Activated CD4-positive, alpha-beta T cell treated with anti-CD3 and anti-CD28 coated beads, Interleukin-2, amount 50 U/mL, for 1 hour (primary cell): ENCODE measurements around the gene PIGT.

Experiments
- DNase-seq: peaks from one replicate; pipeline ENCODE4 v3.0.0-alpha.2; 2020

PIGT gene

DNA sequence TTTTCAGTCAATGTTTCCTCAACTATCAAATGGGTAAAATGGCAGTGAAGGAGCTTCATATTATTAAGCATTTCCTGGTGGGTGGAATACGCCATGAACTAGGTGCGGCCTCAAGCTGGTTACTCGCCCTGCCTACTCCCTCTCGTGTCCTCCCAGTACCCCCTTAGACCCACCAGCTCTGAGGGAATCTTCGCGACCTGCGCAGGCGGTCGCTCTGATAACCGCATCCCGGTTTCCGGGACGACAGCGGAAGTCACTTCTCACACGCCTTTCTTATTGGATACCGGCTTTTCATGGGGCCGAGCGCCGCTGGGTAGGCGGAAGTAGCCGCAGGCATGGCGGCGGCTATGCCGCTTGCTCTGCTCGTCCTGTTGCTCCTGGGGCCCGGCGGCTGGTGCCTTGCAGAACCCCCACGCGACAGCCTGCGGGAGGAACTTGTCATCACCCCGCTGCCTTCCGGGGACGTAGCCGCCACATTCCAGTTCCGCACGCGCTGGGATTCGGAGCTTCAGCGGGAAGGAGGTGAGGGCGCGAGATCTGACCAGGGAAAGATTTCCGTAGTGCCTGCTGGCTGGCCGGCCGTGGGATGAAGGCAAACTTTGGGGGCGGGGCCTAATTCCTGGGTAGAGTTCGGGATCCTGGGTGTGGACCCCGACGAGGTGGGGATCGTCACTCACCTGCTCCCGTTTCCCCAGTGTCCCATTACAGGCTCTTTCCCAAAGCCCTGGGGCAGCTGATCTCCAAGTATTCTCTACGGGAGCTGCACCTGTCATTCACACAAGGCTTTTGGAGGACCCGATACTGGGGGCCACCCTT is at the start of gene PIGT:
Gene PIGT, plus strand, starts transcription at position 320 of the 816 bp plus-strand sequence. Its CDS starts 16 bp downstream, at position 336.
- peak; percentile 84 for DNase-seq

DNA sequence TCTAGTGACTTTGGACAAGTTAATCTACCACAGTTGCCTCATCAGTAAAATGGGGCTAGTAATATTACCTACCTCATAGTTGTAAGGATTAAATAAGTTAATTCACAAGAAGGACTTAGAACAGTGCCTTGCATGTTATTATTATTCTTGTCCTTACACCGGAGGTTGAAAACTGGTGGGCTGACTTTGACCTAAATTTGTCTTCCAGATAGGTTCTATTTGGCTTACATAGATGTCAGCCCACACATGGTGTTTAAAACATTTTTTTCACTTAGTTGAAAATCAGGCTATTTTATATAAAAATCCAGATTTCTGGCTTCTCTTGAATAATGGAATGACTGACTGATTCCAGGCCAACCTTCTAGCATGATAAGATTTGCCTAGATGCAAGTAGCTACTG is 49.7 kb upstream of the PIGT start:
- DNase-seq, result no peak

DNA sequence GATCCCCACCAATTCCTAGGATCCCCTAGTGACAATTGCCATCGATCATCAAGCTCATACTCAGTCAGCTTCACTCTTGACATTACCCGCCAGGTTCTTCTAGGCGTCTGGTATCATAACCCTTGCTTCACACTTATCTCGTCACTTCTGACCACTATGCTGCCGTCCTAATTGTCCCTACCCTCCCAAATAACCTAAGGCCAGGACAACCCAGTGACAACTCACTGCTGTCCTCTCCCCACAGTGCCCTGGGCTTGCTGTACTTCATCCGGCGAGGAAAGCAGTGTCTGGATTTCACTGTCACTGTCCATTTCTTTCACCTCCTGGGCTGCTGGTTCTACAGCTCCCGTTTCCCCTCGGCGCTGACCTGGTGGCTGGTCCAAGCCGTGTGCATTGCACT is 49.3 kb upstream of the PIGT start:
- no peak for DNase-seq

- DNase-seq, result no peak
Observed at GRCh38 chr20:45367126-45367525, 48.8 kb upstream of the PIGT start.

DNA sequence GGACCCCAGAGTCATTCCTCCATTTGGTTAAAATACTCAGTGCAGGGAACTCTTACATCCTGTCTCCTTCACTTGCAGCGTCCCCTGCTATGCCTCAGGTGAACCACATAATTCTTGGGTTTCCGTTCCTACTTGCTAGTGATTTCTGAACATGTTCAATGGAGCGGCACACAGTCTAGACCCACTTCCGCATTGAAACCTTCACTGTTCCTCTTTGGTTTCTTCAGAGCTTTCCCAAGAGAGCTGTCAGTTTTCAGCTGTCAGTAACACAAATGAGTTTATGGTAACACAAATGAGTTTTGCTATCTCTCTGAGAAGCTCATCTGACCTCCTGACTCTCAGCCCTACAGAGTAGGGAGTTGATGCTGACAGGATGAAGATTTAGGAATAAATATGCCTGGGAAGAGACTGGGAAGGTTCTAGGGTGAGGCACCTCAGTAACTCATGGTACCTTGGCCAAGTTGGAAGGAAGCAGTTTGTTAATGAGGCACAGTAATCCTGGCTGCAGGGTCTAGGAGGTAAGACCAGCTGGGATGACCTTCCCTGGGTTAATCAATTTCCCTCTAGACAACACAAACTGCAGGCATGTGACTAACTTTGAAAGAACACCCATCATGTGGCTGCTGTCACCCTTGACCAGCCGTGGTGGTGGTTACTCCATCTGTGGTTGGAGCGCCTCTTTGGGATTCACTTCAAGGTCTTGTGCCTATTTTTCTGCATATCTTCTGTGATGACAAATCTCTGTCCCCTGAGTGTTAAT is 47.5 kb upstream of the PIGT start:
- DNase-seq, result peak; percentile 21

GRCh38 chr20:45370571-45371160 is 45.3 kb upstream of the PIGT start:
- DNase-seq, result no peak

- DNase-seq, result no peak
Observed at GRCh38 chr20:45372241-45372640, 43.7 kb upstream of the PIGT start.

DNA sequence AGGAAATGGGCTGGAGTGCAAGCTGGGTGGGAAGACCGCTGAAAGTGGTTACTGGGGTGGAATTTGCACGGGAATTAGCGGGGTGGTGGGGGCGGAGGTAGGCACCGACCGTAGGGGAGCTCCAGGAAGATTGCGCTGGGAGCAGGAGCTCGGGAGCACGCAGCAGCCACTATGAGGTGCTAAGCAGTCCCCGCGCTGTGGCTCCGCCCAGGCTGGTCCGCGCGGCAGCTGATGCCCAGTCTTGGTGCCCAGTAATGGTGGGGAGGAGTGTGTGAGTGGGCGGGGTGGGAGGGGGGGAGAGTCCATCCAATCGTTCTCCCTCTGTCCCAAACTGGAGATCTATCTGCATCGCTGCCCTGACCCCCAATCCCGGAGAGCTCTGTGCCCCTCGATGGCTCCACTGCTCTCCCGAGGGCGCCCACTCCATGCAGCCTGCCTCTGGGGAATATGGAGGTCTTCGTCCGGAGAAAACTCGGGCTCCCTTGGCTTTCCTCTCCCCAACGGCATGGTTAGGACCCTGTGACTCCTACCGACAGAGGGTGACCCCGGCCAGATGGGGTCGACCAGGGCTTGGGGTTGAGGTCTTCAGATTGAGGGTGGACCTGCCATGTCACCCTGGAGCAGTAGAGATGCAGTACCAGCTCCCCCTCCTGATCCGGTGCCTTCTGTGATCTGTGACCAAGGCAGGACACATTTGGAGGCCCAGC is 43.1 kb upstream of the PIGT start:
- no peak for DNase-seq

DNA sequence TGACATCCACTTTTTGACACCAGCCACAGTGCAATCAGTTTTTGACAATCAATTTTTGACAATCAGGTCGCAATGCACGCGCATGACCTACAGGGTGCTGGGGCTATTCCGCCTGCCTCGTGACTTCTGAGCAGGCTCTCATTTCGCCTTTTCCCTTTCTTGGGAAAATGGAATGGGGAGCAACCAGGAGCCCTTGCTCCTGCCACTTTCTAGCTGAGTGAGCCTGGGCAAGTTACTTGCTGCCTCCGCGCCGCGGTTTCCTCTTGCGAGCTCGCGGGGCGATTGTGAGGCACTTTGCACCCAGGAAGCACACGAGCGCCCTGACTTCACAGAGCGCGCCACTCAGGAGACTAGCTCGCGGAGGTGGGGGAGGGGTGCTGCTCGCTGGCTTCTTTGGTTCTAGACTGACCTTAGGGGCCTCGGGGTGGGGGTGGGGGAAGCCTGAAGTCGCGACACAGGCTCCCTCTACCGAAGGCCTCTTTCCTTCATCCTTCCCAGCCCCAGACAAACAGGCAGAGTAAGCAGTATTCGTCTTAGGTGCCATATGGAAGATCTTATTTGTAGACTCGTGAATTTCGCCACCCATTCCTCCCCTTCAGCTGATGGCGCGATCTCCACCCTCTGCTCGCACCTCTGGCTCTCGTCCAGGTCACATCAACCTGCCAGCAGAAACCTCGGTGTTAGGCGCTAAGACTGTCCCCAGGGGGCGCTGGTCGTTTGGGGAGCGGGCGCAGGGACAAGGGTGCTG is 42.4 kb upstream of the PIGT start:
- DNase-seq, result peak; percentile 91

GRCh38 chr20:45374101-45374467 is 41.9 kb upstream of the PIGT start:
- no peak for DNase-seq

- DNase-seq, result no peak
Observed at GRCh38 chr20:45374966-45375365, 41.0 kb upstream of the PIGT start.

DNA sequence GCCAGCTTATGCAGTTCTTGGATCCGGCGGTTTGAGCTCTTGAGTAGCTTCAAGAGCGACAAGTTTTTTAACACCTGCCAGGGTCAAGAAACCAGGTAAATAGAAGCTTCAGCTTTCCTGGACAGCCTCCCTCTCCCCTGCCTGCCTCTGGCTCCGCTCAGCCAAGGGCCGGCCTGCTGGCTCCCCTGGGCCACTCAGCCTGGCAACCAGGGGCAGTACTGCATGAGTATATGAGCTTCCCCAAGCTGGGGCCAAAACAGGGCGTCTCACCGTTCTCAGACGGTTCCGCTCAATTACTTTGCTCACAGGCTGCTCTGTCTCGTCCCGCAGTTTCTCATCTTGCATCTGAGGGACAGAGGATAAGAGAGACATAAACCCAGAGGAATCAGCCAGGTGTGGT is 38.7 kb upstream of the PIGT start:
- no peak for DNase-seq

DNA sequence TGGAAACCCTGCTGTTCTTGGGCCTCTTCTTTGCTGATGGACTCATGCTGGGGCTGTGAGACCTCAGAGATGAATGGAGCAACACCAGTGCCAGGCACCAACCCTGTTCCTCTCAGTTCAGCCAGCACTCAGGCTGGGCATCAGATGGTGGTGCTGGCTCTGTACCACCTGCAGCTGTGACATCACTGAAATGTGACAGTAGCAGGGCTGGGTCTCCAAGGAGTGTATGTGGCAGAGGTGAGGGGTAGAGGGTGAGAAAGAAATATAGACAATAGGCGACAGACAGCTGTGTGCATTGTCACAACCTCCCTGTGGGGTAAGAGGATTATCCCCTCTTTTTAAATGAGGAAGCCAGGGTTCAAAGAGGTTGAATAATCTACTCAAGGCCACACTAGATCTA is 37.8 kb upstream of the PIGT start, which contains the start of gene TP53TG5:
Gene TP53TG5, minus strand, starts transcription at position 135 of the 400 bp plus-strand sequence. Its CDS starts 89 bp downstream, at position 46.
- no peak for DNase-seq

DNA sequence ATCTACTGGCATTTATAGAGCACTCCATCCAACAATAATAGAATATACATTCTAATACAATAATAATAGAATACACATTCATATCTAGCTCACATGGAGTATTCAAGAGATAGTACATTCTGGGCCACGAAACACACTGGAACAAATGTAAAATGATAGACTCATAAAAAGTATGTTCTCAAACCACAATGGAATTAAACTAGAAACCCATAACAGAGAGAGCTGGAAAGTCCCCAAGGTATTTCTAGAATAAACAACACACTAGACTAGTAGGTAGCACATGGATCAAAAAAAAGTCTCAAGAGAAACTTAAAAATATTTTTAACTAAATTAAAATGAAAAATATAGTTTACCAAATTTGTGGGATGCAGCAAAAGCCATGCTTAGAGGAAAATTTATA is 28.7 kb upstream of the PIGT start:
- no peak for DNase-seq

- no peak for DNase-seq
Observed at GRCh38 chr20:45390931-45391330, 25.0 kb upstream of the PIGT start.

- no peak for DNase-seq
Observed at GRCh38 chr20:45391559-45391958, 24.4 kb upstream of the PIGT start.

GRCh38 chr20:45392733-45393132 is 23.2 kb upstream of the PIGT start:
- no peak for DNase-seq

DNA sequence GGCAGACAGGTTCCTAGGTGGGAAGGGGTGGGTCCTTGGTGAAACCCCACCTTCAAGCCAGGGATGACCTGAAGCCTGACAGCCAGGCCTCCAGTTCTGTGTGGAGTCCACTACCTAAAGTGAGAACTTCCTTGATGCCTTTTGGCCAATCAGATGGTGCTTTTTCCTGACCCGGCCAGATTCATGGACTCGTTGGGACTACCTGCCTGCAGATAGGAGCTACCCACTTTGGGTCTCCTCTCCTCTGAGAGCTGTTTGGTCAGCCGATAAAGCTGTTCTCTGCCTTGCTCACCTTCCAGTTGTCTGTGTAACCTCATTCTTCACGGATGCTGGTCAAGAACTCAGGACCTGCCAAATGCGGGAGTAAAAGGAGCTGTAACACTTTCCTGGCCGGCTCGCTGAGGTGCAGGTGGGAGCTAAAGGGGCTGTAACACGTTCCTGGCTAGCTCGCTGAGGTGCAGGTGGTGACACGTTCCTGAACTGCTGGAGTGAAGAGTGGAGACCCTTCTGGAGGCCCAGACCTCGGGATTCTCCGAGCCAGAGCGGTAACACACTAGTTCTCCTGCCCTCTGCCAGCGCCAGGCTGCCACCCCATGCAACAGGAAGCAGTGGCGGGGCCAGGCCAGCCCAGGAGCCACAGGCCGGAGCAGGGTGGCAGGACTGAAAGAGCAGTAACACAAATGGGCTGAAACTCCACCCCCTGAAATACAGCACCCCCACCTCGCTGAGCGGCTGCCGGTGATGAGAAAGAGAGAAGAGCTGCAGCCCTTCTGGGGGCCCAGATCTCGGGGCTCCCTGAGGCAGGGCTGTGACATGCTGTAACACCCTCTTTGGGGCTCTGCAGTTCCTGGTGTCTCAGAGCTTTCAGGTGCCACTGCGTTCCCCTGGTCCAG is 21.5 kb upstream of the PIGT start:
- DNase-seq, result no peak

DNA sequence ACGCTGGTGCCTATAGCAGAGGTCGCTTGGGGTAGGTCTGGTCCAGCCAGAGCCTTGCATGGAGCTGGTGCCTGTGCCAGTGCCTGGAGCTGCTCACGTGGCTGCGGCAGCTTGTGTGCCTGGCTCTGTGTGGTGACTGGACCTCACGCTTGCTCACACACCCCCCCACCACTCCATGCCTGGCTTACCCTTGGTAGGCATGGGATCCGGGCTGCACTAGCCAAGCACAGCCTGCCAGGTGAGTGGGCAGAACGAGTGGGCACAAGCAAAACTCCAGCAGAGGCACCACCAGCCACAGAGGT is 20.9 kb upstream of the PIGT start:
- no peak for DNase-seq

DNA sequence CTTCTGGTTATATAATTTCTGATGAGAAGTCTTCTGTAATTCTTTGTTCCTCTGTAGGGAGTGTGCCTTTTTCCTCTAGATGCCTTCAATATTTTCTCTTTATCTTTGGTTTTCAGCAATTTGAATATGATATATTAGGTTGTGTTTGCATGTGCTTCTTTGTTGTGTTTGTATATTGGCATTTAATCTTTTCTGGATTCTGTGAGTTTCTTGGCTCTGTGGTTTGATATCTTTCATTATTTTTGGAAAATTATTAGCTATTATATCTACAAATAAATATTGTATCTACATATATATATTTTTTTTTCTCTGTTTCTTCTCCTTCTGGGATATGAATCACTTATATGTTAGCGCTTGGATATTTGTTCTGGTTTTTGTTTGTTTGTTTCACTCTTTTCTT is 16.9 kb upstream of the PIGT start:
- no peak for DNase-seq

GRCh38 chr20:45400346-45401031 is 15.5 kb upstream of the PIGT start:
- no peak for DNase-seq
